Measurements from ENCODE around the gene PLEKHH3.

DNA sequence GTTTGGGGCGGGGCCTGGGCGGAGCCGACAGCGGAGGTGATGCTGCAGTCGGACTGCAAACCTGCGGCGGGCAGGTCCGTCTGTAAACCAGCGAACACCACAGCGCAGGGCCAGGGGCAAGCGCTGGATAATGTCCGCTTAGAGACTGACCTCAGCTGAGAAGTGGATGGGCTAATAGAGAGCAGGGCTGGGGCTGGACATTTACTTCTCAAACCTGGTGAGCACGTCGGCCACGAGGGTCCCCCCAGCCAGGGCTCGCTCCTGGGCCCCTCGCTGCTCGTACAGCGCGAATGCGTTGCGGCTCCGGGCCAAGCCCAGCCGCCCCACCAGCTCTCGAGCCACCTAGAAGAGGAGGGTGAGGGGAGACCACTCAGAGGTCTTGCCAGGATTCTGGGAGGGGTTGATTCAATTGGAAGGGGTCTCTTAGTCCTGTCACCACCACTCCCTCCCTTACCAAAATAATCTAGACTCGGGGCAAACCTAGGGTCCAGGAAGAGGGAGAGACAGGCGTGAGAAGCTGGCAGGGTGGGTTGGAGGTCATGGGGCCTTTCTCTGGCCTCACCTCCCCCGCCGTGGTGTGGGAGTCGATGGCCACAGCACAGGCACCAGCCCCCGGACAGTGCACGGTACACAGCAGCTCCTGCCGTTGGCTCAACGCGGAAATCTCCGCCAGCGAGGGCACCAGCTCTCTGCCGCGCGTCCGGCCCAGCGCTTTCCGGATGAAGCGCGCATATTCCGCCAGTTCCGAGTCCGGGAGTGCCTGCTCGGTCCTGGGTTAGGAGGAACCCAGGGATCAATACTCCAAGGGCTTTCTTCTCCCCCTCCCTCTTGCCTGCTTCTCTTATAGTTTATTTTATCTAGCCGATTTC, 5.8 kb downstream of the PLEKHH3 start:
- TF ChIP-seq POLR2AphosphoS5 (IDR thresholded peaks at IDR 0.05; ENCODE audit: low read depth, low read length) (no peak), POLR2A (IDR thresholded peaks at IDR 0.05; ENCODE audit: low read depth, low read length) (no peak), SPI1 (IDR thresholded peaks at IDR 0.05; ENCODE audit: low read depth, low read length) (no peak)
